ENCODE data around the gene CBARP. TPM values are rescaled to one million over a fixed set of nuclear protein-coding genes. Genes with fewer than 3 reads are reported as not detected.
A peak's percentile ranks its signal among the peaks of the same experiment; 100 is the strongest.

The CBARP gene
- polyA plus RNA-seq, 1 donor: 1.4 TPM

GRCh38 chr19:1265615-1266128 lies 27.9 kb upstream of the CBARP start:
- no peak for DNase-seq

DNA sequence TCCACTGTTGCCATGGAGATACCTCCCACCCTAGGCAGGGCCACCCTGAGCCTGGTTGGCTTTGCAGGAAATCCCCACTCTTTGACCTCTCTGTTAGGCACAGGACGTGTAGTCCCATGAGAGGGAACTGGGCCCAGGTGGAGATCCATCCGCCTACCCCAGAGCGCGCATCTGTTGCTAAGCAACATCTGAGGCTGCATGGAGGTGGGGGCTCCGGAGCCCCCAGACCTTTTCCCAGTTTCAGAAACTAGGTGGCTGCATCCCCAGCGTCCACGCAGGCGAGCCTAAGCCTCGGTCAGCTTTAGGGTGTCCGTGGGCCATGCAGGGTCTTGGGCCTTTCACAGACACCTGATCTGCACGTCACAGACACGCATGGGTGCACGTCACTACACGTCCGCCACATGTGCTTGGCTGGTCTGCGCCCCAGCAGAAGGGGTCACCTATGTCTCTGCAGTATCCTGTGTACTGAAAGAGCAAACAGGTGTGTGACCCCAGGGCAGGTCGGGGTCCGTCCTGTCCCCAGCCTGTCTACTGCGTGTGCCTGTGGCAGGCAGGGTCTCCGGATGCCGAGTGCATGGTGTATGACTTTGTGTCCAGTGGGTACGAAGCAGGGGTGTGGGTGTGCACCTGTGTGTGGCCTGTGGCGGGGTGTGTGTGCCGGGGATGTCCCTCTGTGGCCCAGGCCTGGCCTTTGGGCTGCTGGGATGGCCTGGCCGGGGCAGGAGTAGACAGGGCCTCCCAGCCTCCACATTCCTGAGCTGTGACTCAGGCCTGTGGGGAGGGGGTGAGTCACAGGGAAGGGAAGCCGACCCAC lies 27.2 kb upstream of the CBARP start:
- DNase-seq: no peak

DNA sequence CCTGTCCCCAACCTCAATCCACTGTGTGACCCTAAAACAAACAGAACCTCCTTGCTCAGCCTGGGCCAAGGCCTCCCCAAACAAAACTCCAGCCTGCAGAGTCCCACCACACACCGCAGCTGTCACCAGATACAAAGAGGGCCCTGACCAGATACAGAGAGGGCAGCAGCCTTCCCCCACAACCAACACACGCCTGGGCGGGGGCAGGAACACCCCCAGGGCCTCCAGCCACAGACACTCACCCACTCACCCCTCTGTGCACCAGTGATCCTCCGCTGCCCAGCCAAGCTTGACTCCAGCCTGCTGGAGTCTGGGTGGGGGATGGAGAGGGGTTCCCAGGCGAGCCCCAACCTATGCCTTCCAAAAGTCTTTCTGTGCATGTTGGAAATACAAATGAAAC lies 25.4 kb upstream of the CBARP start:
- no peak for DNase-seq

GRCh38 chr19:1262623-1263123 lies 24.9 kb upstream of the CBARP start:
- DNase-seq: no peak

DNA sequence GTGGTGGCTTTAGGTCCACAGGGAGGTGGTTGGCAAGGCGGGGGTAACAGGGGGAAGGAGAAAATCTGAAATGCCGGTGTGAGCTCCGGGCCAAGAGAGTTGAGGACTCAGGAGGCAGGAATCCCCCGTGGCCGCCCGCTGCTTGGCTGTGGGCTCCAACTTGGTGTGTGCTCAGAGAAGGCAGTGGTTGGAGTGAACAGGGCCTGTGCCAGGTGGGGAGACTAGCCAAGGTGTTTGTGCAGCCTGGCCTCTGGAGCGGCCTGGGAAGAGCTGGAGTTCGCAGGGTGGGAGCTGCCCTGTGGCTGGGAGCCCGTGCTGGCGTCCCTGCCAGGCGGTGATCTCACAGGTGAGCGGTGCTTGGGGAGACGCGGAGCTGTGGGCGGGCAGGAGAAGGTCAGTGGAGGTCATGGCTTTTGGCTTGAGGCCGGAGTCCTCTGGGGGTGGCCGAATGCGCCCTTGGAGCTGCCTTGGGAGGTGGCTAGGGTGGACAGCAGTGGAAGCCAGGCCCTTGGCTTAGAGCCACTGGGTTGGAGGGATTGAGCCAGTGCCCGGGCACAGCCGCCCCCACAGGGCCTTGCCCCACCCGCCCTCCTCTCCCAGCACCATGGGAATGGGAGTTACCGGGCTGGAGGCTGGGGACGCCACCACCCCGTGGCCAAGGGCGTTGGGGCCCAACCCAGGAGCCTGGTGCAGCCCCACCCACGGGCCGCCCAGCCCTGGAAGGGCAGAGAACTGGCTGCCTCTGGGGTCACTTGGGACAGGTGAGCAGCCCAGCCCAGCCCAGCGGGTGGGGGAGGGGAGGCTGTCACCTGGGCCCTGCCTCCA lies 24.2 kb upstream of the CBARP start:
- no peak for DNase-seq

DNA sequence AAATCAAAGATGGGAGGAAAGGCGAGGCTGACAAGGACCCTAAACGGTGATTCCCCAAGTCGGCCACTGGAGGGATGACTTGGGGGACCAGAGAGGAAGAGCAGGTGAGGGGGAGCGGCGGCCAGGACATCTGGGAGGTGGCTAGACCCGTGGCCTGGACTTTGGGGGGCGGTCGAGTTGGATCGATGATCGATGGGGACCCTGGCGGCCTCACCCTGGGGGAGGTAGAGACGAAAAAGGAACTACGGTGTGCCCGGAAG lies 23.7 kb upstream of the CBARP start:
- no peak for DNase-seq

GRCh38 chr19:1260749-1261537 lies 23.1 kb upstream of the CBARP start:
- peak; percentile 94 for DNase-seq

GRCh38 chr19:1259876-1260748 lies 22.3 kb upstream of the CBARP start:
- no peak for DNase-seq

- DNase-seq: no peak
Measured at GRCh38 chr19:1259206-1259875, 21.5 kb upstream of the CBARP start.

GRCh38 chr19:1258707-1259205 lies 21.0 kb upstream of the CBARP start:
- DNase-seq: no peak

- no peak for DNase-seq
Measured at GRCh38 chr19:1258163-1258492, 20.3 kb upstream of the CBARP start.

- no peak for DNase-seq
Measured at GRCh38 chr19:1257475-1258162, 19.8 kb upstream of the CBARP start.

- DNase-seq: no peak
Measured at GRCh38 chr19:1256646-1257474, 19.1 kb upstream of the CBARP start.

DNA sequence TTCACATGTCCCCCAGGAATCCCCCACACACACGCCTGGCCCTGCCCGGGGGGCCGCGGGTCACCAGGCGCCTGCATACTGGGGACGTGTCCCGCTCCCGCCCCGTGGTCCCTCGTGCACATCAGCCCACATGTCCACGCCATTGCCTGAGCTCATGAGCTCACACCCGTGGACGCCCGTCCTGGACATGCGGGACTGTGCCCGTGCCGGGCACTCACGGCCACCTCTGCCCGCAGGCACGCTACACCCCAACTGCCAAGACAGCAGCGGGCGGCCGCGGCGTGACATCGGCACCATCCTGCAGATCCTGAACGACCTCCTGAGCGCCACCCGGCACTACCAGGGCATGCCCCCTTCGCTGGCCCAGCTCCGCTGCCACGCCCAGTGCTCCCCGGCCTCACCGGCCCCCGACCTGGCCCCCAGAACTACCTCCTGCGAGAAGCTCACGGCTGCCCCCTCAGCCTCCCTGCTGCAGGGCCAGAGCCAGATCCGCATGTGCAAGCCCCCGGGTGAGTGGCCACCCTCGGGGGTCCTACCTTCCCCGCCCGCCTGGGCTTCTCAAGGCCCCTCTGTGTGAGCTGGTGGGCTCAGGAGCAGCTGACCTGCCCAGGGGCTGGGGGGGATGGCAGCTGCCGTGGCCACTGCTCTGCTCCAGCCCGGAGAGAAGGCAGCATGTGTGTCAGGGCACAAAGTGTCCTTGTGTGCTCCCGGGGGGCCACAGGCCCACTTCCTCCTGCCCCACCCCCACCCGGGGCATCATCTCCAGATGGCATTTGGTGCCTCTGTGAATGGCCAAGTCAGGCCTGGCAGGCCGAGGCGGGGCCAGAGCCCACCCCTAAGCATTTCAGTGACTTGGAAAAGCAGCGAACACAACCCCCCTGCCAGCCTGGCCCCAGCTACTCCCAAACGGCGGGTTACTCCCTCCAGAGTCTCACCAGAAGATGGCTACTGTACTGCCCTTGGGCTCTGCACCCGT lies 17.7 kb upstream of the CBARP start:
- DNase-seq: no peak

- DNase-seq: no peak
Measured at GRCh38 chr19:1254530-1255185, 16.9 kb upstream of the CBARP start.

- DNase-seq: no peak
Measured at GRCh38 chr19:1254081-1254527, 16.3 kb upstream of the CBARP start.

DNA sequence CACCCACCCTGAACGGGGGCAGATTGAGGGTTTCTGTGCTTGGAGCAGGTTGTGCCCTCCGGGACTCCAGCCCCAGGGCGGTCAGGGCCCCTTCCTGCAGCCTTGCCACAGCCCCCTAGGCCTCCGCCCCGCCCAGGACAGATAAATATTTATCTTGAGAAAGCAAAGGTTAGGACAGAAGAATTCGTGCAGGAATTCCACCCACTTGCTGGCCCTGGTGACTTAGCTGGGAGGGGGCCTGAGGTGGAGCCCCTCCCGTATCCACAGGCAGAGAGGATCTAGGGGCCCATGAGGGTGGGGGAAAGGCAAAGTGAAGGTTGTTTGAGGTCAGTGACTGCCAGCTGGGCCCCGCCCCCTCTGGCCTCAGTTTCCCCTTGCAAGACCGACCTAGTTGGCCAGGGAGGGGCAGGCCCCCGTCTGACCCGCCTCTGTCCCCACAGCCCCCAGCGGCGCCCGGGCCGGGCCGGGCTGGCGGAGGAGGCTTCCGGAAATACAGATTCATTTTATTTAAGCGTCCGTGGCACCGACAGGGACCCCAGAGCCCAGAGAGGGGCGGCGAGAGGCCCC lies 15.8 kb upstream of the CBARP start:
- DNase-seq: no peak
